NCI-H2171 treated with DMSO at 0.1 percent for 48 hours (cell line): Measurements from ENCODE around the gene USP16.

Source experiments
- DNase-seq: peaks from one replicate; lab custom pipeline; 2025; lab: John Stamatoyannopoulos, UW

Gene USP16

DNA sequence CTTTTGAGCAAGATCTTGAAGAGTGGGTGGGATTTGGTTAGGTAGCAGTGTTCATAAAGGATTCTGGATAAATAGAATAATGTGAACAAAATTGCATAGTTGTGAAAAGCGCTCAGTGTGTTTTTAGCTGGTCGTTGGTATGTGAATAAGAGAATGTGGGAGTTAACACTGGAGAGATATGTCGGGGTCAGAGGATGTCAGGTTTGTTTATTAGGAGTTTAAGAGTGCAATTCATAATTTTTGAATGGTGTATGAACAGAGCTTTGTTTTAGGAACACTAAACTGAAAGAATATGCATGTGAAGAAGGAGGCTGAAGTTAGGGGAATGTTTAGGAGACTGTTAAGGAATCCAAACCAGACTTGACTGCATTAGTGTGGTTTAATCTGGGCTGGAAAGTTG is 9.4 kb downstream of the USP16 start:
- no peak for DNase-seq

DNA sequence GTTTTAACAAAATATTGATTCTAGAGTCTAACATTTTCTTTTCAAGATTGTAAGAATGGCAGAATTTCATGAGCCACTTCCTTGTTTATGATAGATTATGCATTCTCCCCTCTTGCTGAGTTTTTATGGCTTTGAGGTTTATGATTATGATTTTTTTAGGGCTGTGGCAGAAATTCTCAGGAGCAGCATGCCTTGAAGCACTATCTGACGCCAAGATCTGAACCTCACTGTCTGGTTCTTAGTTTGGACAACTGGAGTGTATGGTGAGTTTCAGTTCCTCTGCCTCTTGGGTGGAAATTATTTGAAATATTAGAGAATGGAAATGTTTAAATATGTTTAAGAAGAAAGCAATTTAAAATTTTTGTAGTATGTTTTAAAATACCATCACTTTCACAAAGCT is 10.2 kb downstream of the USP16 start:
- no peak for DNase-seq

DNA sequence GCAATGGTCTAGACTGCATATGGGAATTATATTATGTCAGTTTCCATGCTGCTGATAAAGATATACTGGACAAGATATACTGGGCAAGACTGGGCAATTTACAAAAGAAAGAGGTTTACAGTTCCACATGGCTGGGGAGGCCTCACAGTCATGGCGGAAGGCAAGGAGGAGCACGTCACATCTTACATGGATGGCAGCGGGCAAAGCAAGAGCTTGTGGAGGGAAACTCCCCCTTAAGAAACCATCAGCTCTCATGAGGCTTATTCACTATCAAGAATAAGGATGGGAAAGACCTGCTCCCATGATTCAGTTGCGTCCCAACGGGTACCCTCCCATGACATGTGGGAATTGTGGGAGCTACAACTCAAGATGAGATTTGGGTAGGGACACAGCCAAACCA is 27.8 kb downstream of the USP16 start:
- no peak for DNase-seq

DNA sequence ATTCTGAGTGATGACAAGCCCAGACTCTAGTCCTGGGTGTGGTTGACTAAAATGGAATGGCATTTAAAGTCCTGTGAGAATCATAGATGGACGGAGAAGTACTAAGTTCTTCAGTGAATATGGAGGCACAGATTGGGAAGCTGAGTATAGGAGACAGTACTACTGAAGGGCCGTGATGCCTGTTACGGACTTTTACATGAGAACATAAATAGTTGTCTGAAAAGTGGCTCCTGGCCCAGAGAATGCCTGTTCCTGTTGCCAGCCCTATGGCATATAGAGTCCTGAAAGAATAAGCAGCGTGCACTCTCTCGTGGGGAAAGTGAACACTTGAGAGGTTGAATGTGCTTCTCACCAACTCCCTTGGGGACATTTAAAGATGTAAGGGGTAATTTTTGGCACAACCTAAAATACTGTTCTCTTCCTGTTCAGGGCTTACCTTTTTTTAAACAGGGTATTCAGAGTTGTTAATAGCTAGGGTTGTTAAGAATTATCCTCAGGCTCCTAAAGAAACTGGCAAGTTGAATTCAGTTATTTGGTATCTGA is 28.6 kb downstream of the USP16 start:
- peak; percentile 3 for DNase-seq

DNA sequence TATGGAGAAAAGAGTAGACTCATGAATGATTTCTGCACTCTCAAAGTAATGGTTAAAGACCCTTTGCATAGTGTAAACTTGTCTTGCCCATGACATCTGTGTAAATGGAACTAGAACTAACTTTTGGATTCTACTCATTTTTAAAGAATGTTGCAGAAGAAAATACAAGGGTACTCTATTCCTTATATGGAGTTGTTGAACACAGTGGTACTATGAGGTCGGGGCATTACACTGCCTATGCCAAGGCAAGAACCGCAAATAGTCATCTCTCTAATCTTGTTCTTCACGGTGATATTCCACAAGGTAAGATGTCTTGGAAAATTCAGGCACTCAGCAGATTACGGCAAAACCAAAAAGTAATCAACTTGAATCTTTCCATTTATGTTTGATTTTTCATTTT is 29.2 kb downstream of the USP16 start:
- DNase-seq = no peak

DNA sequence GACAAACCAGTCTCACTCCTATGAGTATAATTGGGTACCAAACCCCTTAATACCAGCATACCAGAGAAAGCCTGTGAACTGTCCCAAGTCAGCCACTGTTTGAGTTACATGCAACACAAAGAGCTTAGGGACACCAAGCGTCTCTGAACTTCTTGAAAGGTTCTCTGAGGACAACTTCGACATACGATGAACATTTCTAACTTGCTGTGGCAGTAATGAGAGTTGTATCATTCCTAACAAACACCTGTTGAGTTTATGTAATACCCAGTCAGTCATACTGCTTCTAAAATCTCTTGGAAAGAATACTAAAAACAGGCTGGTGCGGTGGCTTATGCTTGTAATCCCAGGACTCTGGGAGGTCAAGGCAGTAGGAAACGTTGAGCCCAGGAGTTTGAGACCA is 30.6 kb downstream of the USP16 start:
- DNase-seq = no peak

DNA sequence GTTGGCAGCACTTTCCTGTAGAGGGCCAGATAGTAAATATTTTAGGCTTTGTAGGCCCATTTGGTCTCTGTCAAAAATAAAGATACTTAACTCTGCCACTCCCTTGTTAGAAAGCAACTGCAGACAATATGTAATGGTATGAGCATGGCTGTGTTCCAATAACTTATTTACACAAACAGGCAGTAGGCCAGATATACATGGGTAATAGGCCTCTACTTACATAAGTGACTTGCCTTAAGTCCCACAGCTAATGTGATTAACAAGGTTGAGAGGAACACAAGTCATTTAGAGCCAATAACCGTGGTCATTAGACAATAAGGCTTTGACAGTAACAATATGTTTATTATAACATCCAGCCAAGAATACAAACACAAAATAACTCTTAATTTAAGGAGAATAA is 31.5 kb downstream of the USP16 start:
- DNase-seq = no peak

DNA sequence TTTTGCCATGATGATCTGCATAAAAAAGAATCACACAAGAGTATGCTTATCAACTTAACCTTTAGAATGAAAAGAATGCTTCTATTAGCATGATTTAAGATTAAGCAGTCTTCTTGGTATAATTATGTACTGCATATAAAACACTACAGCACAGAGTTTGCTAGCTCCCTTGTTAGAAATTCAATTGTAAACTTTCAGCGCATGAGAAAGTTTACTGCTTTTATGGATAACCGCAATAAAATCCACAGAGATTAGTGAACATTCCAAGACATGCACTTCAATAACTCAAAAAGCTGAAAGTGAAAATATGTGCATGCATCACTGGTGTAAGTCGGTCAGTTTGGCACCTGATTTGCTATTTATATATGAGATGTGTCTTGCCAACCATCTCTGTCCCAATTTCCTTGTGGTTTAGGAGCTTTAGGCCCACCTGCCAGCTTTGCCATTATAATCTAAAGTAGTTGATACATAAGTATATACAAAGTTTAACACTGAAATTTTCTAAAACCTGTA is 32.1 kb downstream of the USP16 start:
- DNase-seq = no peak

DNA sequence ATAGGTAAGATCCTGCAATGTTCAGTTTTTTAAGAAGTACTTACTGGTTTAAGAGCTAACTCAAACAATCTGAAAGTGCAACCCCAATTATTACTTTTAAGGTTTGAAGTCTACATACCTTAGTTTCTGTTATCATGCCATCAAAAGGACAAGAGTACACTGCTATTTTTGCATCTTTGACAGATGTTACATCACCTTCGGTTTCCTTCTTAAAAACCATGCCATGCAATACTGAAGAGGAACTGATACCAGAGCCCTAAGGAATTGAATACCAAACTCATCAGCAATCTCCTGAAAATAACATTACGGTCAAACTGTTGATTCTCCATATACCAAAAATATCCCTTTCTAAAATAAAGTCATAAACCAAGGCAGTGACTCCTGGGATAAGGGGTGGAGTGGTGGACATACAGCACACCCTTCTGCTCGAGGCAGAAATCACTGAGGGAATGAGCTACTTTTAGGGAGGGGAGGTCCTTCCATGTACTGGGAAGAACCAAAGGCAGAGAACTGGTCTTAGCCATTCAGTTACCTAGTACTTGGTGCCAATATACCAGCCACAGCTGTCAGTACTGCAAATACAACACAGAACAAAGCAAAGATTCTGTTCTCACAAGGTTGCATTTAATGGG is 40.5 kb downstream of the USP16 start:
- no peak for DNase-seq

DNA sequence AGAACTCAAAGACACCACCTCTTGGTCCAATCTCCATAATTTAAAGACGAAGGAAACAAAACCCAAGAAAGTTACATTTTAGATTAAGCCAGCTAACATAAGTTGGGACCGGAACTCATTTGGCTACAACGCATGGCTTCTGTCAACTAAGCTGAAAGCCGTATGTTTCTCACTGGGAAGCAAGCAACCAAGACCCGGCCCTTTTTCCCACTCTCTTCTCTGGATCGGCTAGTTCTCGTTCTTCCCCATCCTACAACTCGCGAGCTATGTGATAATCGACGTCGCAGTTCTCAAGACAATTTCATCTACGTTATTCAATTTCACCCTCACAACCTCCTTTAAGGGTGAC is 48.4 kb downstream of the USP16 start:
- DNase-seq = peak; percentile 25

DNA sequence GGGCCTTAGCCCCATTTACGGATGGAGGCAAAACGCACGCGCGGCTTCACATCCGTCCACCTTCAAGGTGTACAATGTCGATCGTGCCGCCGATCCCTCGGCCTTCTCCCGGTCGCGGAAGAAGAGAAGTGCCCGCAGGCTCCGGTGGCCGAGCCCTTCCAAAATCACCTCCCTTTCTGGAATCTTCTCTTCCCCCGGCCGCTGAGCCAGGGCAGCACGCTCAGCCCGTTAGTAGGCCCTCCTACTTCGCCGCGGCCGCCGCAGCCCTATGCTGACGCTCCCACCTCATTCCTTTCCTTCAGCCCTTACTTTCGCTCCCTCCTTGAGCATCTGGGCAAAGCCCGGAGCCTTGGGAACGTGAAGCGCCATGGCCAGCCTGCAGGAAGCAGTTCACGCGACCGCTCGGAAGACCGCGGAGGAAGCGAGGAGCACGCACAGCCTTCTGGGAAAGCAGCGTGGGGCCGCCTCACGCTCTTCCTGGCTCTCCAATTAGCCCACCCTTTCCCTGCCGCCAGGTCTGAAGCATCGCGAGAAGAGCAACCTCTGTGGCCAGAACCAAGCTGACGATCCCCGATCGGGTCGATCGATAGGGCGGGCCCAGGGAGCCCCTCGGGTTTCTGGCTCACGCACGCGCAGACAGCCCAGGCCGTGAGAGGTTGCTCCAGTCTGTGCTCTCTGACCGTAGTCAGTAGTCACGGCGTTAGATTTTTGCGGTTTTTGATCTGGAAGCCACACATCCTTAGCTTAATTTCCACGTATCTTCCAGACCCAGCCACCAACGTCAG is 48.9 kb downstream of the USP16 start, which contains the start of gene CCT8:
TSS of gene CCT8 (minus strand) at position 427 of the 785 bp plus-strand sequence. CDS start at position 369, 58 bp downstream.
- peak; percentile 99 for DNase-seq

DNA sequence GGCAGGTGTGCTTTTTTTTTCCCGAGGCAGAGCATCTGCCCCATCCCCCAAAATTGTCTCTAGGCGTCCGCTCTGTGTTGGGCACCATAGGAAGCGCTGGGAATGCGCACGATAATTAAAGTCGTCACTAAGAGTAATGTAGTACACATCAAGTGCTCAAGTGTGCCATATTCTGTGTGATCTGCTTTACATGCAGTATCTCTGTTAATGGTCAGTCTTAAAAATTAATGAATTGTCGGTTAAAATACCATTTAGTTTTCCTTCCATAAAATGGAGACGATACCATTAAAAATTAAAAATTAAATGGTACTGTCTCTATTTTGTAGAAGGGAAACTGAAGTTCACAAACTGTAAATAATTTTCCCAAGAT is 49.5 kb downstream of the USP16 start:
- no peak for DNase-seq

DNA sequence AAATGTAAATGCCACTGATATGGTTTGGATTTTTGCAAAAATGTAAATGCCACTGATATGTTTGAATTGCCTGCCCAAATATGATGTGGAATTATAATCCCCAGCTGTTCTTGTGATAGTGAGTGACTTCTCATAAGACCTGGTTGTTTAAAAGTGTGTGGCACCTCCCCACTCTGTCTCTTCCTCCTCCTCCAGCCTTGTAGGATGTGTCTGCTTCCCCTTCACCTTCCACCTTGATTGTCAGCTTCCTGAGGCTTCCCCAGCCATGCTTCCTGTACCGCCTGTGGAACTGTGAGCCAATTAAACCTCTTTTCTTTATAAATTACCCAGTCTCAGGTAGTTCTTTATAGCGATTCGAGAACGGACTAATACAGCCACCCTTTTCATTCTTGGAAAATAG is 50.3 kb downstream of the USP16 start:
- DNase-seq = no peak

DNA sequence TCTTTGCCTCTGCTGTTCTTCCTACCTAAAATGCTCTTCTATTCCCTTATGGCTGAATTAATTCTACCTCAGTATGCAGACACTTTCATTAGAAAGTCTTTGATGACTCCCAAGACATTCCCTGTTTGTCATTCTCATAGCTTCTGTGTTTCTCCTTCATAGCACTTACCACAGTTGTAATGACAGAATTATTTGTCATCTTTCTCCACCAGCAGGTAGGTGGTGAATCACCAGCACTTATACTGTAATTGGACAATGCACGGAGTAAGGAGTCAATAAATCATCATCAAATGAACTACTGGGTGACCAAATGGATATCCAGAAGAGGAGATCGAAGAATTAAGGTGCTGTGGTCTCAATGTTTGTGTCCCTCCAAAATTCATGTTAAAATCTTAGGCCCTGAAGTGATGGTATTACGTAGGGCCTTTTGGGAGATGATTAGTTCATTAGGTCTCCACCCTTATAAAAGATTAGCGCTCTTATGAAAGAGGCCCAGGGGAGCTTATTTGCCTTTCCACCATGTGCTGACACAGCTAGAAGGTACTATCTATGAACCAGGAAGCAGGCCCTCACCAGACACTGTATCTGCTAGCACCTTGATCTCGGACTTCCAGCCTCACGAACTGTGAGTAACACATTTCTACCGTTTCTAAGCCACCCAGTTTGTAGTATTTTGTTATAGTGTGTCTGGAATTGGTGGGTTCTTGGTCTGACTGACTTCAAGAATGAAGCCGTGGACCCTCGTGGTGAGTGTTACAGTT is 51.4 kb downstream of the USP16 start:
- no peak for DNase-seq

DNA sequence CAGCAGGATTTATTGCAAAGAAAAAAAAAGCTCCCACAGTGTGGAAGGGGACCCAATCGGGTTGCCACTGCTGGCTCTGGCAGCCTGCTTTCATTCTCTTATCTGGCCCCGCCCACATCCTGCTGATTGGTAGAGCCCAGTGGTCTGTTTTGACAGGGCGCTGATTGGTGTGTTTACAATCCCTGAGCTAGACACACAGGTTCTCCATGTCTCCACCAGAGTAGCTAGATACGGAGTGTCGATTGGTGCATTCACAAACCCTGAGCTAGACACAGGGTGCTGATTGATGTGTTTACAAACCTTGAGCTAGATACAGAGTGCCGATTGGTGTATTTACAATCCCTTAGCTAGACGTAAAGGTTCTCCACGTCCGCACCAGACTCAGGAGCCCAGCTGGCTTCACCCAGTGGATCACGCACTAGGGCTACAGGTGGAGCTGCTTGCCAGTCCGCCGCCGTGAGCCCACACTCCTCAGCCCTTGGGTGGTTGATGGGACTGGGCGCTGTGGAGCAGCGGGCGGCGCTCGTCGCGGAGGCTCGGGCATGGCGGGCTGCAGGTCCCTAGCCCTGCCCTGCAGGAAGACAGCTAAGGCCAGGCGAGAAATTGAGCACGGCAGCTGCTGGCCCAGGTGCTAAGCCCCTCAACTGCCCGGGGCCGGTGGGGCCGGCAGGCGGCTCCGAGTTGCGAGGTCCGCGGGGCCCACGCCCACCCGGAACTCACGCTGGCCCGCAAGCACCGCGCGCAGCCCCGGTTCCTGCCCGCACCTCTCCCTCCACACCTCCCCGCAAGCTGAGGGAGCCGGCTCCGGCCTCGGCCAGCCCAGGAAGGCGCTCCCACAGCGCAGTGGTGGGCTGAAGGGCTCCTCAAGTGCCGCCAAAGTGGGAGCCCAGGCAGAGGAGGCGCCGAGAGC is 52.5 kb downstream of the USP16 start:
- DNase-seq = peak; percentile 83

DNA sequence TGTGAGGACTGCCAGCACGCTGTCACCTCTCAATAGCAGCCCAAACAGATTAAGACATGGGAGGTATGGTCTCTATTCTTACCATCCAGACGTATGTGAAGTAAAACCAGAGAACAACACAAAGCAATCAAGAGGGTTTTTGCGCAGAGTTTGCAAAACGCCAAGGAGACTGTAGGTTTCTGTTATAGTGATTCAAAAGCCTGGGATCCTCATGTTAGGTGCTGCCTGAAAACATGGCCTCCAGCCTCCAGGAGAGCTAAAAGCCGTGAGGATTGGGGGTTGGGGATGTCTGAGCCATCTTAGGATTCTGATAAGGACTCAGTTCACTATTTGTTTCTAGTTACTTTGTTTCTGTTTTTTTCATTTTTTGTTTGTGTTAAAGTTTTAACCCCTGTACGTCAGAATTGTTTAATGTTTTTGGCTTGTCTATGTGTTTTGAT is 53.2 kb downstream of the USP16 start:
- peak; percentile 73 for DNase-seq

DNA sequence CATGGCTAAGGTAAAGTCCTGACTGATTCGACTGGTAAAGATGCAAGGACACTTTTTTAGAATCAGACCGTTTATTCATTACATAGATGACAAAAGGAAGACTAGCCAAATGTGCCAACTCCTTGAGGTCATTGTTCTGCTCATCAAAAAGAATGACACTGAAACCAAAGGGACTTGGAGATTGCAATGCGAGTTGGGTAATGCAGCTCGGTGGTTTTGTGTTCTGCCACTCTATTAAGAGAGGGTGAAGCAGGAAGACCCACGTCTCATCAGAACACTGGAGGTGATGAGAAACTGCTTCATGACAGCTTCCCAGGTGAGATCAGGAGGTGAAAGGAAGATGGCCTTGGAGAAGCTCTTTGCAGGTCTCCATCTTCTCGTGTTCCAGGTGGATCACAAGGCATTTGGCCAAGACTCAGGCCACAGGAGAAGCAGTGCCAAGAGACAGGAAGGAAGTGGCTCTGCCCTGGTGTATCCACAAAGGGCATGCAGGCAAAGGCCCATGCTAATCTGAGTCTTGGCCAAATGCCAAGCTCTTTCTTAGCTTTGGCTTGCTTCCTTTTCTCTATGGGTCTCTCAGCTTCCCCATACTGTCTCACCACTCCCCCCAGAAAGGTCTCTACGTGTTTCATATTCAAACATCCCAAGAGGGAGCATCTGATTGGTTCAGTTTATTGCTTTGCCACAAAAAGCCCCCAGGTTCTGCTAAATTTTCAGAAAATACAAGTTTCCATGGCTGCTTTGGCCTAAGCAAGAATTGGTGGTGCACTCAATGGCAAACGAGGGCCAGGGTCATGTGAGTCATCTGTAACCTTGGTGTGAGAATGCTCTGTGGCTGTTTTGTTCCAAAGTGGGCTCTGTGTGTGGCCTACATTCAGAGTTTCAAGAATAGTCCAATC is 54.6 kb downstream of the USP16 start:
- DNase-seq = no peak

DNA sequence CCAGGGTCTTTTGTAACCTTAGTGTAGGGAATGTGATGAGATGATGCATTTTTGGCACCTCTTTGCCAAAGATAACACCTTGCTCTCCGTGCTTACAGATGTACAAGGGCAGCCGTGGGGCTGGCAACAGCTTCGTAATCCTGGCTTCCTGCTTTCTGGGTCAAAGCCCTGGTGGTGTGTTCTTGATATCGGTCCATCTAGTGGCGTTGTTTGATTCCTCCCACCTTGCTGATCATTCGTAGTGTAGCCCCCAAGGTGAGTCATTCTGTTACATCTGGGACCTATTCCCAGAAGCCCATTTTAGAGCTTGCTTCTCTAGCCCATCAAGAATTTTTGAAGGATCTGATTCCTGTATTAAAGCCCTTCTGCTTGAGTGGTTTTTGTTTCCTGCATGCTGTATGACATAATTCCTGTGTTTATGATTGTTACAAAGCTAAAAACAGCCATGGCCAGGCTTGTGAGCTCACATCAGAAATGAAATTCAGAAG is 56.0 kb downstream of the USP16 start:
- no peak for DNase-seq

DNA sequence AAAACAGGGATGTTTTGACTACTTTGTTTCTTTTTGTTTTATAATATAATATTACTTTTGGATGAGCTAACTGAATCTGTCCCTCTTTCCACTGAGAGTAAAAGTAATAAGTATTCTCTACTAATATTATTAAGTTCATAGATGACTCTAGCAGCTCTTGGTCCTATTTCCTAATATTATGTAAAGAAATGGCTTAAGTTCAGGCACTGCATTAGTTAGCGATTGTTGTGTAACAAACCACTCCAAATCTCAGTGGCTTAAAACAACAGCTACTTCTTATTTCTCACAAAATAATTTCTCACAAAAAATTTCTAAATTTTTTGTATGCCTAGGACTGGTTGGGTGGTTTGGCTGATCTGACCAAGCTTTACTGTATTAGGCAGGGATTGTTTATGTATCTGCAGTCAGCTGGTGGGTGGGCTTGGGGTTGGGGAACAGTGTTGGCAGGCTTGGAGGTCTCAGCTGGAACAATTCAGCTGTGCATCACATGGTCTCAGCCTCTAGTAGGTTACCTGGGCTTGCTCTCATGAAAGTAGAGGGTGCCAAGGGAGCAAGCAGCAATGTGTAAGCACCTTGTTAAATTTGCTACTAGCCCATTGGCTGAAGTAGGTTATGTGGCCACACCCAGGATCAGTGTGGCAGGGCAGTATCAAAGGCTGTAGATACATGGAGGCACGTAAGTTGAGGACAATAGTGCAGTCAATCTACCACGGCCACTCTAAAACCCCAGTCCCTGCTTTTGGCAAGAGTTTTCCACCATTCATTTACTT is 57.8 kb downstream of the USP16 start:
- no peak for DNase-seq
